ENCODE data around the gene ARID5B.
"Not testable (repeated sequence)": the region's sequence is repeated elsewhere in the genome, so short reads cannot be mapped to it uniquely, and the experiment has no call there.

Gene ARID5B

DNA sequence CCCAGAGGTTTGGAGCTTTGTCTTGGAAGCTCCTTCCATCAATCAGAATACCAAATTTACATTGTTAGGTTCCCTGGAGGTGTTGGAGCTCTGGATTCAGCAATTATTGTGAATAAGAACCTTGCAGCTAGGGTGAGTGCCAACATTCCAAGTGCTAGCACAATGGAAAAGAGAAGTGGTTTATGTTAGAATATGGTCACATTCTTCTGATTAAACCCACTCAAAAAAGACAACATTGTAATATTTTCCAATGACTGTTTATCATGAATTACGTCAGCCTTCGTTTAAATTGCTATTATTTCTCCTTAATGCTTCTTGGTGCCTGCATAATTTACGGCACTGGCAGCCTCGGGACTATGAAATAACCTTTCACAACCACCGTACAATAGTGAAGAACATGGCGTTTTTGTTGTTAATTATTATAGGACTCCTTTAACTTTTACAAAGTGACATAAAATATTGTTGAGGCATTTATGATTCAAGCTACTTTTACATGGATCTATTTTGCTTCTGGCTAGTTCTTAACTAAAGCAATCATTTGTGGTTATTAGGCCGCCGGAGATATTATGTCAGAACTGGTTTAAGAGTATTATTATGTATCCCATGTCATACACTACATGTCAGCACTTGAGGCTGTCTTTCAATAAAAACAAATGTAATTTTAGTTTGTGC, 117.7 kb downstream of the ARID5B start:
- DNase-seq = no peak

DNA sequence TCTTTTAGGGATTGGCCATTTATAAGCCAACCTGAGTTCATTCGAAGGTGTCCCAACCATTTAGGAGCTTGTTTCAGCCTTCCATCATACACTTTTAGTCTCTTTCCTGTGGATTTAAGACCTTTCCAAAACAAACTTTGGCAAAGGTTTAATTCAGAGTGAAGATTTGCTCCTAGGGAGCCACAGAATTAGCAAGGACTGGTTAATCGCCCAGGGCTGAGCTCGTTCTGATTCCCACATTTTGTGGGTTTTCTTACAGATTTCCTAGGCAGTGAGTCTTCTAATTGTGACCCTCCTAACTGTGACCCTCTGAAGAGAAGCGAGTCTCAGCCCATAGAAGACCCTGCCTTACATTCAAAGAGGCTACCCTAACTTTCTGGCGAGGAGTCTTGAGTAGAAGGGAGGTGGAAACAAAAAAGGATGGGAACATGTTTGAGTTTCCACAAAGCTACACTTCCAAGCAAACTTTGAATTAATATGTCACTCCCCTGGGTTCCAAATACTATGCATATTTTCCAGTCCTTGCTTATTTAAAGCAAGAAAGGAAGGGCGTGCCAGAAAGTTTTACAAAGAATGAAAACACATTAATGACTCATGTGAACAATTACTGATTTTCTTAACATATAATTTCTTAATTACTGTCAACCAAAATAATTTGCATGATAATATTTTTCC, 118.3 kb downstream of the ARID5B start:
- no peak for DNase-seq

DNA sequence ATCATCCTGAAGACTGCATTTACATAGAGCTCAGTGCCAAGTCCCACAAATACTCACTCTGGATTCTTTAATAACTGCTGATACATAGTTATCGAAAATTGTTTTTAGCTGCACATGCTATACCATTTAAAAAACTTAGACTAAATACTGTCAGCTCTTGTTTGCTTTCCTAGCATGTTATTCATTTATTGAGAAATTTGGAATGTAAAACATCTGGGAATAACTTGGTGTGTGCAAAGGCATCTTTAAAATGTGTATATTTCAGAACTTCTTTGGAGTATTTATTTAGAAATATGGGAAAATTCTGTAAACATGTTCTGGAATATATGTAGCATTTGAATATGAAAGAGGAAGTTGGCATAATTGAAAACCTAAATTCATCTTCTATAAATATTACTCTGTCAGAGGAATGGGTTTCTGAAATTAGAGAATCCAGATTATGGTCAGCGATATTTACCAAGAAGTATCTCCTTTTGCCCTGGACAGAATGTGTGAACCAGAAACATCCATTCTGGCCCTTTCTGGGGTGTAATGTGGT, 119.7 kb downstream of the ARID5B start:
- no peak for DNase-seq

DNA sequence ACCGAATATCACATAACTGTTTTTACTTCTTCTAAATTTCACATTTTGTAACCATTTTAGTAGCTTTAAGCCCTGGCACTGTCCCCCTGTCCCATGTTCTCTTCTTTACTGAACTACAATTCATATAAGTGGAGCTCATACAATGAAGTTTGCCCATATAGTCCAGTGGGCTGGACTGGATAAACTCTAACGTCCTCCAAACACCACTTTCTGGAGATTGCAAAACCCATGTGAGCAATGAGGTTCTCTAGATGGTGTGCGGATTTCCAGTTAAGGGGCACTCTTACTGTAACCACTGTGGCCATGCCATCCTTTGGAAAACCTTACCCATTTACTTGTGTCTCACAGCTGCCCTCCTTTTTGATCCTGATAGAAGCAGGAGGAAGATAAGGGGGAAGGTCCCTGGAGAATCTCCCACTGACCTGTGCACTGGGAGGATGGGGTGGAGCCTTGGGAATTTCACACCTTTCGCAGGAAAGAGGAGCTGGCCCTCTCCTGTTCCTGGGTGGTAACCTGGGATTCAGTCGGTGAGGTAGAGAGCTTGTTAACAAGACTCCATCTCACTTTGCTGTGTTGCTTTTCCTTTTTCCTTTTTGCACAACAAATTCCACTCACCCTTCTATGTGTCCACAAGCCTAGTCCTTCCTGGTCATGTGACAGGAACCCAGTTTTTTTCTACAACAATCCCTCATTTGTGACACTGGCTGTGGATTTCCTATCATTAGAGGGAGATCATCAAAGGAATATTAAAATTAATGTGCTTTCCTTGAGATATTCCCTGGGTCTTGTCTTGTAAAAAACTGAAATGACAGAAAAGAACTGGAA, 120.7 kb downstream of the ARID5B start:
- DNase-seq = no peak

DNA sequence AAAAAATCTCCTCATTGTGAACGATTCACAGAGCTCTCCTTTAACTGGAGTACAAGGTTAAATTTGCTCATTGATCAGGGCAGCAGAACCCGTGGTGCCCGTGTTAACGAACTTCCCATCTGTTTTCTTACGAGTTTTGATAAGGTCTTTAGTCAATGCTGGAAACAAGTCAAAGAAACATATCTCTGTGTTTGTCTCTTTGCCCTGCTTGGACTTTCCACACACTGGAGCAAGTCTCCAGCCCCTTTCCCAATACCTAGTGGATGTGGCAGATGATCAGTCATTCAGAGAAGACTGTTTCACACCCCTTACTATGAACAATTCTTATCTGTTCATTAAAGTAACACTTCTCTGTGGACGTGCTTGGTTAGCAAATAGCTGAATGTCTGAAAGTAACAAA, 121.3 kb downstream of the ARID5B start:
- no peak for DNase-seq

DNA sequence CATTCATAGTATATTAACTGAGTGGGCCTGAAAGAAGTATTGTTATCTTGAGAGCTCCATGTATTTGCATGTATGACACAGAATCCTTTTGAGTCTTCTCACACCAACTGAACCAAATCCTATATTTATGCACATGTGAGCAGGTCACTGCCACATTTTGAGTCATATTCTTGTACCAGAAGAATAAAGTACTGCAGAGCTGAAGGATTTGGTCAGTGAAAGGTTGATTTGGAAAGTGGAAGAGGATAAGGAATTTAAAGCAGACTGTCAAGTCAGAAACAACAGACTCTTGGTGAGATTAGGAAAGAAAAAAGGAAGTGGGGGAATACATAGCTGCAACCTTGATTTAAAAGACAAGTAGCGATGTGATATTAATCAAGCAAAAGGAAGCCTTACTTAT, 121.8 kb downstream of the ARID5B start:
- no peak for DNase-seq

DNA sequence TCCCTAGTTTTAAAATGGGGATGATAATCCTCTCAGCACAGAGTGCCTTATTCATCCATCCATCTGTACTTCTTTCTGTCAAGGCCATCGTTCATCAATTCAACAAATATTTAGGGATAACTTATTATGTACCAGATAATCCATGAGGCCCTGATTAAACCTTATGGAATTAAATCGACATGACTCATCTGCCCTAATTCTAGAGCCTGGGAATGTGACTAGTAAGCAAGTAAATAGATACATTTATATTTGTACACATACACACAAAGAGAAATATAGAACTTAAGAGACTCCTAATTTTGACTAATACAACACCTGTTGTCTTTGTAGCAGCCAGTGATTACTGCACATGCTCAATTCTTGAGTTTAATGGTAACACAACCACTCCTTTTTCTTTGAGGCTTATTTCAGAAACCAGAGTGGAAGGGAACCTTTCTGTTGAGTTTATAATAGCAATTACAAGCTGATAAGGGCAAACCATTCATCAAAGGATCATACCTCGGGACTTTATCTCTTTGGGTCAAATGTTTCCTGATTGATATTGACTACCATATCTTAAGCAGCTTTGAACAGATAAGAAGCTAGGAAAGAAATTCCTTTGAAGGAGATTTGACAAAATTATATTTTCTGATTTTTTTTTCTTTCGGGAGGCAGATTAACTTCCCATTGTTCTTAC, 122.7 kb downstream of the ARID5B start:
- no peak for DNase-seq

DNA sequence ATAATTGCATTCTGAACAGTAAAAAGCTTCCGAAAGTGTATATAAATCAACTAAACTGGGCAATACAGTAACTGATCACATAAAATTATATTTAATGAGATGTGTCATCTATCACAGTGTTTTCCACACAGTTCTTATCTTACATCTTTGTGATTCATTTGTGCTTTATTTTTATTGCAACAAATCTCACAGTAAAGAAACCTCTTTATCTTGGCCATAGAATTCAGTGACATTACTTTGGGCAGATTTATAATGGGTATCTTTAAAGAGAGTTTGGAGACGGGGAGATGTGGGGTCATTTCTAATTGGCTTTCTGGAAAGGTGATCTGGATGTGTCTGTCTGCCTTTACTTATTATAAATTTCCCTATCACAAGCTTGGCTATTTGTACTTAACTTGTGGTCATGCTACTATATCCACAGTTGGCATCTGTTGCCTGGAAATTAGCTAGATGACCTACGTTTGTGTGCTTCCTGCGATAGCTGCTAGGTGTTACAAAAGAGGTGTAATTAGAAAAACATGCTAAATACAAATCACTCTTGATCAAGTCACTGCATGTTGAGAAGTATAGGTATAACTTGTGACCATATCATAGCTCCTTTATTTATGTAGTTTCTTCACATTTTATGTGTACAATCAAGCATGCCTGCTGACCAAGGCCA, 123.8 kb downstream of the ARID5B start:
- no peak for DNase-seq

DNA sequence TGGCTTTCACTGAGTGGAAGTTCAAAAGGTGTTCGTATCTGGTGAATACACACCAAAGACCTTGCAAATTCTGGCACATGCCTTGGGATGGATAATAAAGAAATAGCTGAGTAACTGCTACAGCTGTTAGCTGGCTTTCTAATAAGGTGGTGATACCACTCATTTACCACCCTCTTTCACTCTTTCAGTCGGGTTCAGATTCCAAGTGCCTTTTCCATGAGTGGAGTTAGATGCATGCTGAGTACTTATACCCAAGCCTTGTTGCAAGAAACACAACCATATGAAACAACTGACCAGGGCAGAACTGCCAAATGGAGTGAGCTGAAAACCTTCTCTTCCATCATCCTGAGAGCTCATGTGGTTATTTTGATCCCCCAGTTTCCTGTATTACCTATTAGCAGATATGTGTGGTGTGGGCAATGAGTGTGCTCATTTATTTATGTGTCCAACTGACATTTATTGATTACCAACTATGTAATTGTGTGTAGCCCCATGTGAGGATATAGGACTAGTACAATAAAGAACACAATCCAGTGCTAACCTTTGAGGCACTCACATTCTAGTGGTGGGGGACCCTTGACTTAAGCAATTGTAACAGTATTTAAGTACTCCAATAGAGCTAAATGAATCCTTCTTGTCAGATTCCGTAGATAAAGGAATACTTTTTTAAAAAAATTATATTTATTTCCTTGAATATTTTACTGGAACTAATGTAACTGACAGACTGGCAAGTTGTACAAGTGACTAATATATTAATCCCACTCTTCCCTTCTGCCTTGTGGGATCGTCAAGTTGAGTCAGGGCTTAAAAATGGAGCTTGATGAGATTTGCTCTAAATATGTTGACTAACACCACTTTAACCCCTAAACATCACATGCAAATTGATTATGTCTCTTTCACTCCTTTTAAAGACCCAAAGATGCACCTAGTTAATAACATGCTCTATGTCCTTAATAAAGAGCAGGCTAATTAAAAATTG, 124.7 kb downstream of the ARID5B start:
- DNase-seq = no peak

DNA sequence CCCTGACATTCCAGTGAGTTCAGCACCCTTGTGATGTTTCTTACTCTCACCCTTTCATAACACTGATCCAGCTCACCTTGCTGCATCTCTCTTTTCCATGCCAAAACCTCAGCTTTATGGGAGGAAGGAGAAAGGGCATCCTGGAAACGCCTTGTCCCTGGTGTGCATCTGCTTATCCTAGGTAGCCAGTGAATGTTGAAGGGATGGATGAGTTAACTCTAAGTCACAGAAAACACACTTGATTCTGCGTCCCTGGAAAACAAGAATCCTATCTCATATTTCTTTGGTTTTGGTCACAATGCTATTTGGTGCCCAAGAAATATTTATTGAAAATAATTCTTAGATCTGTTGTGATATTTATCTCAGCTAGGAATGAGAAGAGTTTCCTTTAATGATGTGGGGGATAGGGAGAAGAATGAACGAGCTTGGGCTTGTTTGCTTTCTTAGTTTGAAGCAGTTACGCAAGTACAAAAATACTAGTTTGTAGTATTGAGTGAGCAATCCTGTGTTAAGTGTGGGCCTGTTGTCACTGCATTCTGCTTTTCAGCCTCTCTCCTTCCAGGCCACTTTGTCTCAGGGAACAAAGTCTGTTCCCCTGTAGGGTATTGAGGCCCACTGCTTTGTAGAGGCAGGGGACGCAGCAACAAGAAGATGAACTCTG, 126.5 kb downstream of the ARID5B start:
- DNase-seq = no peak

DNA sequence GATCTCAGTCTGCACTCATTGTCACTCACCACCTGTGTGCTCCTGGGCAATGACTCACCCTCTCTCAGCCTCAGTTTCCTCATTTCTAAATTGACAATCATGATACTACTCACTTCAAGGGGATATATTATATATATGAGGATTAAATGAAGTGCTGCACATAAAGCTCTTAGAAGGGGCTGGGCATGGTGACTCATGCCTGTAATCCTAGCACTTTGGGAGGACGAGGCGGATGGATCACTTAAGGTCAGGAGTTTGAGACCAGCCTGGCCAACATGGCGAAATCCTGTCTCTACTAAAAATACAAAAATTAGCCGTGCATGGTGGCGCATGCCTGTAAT, 127.0 kb downstream of the ARID5B start:
- not testable (repeated sequence) for DNase-seq

DNA sequence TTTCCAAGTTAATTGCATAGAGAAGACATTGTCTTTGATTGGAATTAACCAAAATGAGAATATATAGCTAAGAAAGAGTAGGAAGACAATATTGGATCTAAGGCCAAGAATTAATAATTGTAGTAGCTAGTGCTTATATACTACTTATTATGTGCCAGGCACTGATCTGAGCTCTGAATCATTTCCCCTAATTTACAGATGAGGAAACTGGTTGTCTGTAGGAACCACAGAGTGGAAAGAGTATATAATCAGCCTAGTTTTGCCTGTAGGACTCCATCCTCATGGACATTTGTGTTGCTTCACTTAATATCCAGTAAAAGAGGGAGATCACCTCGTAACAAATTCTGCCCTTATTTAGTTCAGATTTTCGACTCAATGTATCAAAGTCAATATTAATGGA, 127.9 kb downstream of the ARID5B start:
- DNase-seq = no peak

DNA sequence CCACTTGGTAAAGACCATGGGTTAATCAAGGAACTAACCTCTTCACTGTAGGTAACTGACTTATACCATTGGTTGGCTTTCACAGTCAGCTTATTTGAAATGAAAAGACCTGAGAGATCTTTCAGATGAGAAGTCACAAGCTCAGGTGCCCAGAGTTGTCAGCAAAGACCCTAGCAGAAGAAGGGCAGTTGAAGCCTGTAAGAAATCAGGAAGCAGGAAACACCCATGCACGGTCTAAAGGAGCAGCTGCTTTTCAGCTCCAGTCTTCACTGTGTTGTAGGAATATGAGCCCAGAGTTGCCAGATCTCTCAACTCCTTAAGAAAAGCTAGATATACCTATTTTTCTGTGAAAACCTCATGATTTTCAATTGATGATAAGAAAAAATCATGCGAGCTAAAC, 130.0 kb downstream of the ARID5B start:
- no peak for DNase-seq

DNA sequence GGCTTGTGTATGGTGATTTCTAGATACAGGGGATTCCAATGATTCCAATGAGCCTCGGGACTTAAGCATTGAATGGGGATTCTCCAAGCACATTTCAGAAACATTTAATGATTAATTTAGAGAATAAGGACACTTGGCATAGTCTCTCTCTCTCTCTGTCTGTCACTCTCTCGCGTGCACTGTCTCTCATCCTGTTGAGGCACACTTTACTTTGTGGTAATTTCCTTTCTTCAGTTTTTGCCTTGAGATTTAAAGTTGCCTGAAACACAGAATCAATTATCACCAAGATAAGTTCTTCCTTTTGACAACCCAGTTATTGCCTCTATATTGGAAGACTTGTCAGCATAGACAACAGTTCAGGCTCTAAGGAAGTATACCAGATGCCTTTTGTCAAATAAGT, 131.6 kb downstream of the ARID5B start:
- DNase-seq = no peak

DNA sequence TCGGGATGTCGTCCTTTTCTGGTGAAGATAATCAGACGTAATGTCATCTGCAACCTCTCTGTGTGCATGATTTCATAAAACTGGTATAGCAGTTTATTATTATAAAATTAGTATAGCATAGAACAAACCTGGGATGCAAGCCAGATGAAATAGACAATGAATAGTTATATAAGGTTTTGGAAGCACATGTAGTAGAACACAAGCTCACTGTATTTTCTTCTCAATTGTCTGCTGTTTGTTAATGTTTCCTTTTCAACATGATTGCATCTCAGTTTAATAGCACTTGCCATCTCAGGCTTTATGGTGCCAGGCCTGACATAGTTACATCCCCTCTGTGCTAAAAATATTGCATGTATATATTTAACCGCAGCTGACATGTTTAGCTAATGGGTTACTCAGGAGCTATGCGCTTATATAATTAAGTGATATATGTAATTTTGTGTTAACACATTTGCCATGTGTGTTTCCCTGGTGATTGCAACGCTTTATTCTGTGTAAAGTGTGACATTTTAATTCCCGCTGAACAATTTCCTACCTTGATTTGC, 132.7 kb downstream of the ARID5B start:
- no peak for DNase-seq

DNA sequence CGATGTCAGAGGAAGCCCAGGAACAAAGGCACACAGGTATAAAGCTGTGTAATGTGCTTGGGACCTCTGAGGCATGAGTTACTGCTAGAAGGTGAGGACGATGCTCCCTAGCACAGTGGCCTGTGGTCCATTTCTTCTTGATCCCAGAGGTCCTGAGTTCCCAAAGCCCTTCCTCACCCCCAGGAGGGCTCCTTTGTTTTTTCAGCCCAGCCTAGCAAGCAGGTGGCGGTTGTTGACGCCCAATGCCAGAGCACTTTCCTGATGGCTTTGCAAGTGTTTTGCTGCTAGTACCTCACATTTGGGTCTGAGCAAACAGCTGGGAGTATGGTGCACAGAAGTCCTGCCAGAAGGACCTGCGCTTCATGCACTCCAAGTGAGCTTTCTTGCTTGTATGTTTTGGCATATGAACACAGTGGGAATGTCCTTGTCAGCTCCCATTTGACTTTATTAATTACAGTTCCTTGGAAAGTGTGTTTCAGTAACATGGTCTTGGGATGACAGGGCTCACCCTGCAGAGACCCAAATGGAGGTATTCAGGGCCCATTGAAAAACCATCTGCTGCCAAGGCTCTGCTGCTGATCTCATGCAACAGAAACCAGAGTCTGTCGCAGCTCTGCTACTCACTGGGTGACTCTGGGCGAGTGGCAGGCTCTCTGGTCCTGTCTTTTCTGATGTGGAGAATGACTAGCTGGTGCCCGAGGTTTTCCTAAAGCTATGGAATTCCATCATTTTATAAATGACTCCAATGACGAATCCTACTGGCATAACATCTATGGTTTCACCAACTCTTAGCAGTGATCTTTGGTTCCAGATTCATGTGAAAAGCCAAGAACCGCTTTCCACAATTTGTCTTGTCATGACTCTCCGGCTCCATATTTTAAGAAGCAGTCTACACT, 134.9 kb downstream of the ARID5B start:
- no peak for DNase-seq

DNA sequence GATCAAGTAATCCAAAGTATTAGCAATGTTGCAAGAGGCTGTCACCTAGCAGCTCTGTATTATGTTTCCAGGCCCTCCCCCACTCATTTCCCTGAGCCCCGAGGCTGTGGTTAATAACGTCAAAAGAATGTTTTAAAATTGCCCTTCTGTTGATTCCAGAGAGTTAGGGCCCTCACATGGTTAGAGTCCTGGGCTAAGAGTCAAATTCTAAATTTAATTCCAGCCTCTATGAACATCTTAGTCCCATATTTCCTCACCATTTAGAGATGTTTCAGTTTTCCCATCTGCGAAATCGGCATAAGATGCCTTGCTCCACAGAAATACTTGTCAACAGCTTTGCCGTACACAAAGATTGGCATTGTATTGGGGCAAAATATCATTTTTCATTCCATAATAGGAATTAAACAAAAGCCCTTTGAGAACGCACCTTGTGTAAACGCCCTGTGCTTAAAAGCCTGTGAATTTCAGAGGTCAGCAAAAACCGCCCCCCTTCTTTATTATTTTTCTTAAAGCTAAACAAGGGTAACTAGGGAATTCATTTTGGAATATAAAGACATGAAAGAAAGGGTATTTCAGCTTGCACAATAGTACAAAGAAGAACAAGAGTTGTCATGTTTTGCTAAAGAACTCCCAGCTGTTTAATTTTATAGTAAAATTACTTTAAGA, 135.8 kb downstream of the ARID5B start:
- no peak for DNase-seq

DNA sequence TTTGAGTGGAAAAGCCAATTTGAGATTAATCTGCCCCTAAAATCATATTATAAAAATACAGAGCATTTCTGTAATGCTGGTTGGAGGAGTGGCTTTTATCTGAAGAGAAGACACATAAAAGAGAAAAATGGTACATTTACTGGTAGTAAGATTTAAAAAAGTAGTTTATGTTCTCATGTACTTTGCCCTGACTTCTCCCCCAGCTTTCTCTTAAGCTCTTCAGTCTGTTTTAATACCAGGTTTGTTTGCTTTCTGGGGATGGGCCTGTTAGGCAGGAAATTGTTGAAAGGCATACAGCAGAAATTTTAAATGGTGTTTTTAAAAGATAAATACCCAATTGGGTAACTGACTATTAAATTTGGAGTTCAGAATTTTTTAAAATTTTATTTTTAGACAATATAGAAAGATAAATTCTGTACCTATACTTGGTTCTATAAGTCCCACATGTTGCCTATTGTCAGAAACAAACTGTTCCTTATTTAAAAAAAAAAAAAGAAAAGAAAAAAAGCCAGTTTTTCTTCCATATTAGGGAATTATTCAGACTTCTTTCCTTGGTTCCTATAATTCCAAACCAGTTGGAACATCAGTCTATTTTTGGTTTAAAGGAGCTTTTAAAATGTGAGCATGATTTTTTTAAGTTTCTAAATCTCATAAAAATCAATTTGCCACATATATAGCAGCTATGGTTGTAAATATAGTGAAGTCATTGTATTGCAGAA, 136.6 kb downstream of the ARID5B start:
- DNase-seq = no peak

All from midbrain (tissue), 1 donor.